Large intestine (tissue), 3 donors: ENCODE data around the gene L3MBTL2. TPM values are rescaled to one million over a fixed set of nuclear protein-coding genes. Genes with fewer than 3 reads are reported as not detected.

Experiments
- DNase-seq, 2 donors: peaks; one replicate each; pipeline versions ENCODE4 v3.0.0 to v3.0.0-alpha.2; 2013
- H3K27ac ChIP-seq: one replicate; pipeline ENCODE4 v1.5.1; 2013; ENCODE audit warnings: low read length
- H3K27me3 ChIP-seq: 2 replicates; pipeline ENCODE4 v1.6.1; 2013; ENCODE audit warnings: low read length; ENCODE audit not compliant: control insufficient read depth, insufficient read depth
- H3K36me3 ChIP-seq: 2 replicates; pipeline ENCODE4 v1.6.1; 2013; ENCODE audit warnings: low read length; ENCODE audit not compliant: control insufficient read depth, insufficient read depth
- H3K4me1 ChIP-seq: one replicate; pipeline ENCODE4 v1.6.1; 2013; ENCODE audit warnings: low read length; ENCODE audit not compliant: control insufficient read depth, insufficient read depth
- H3K4me3 ChIP-seq: one replicate; pipeline ENCODE4 v1.5.1; 2013; ENCODE audit warnings: low read length
- H3K9me3 ChIP-seq: one replicate; pipeline ENCODE4 v1.6.1; 2013; ENCODE audit warnings: mild to moderate bottlenecking, low read depth, low read length, moderate library complexity; ENCODE audit not compliant: control insufficient read depth
- WGBS: methylation state at CpG from one replicate; pipeline ENCODE4 v1.1.5; 2013; ENCODE audit warnings: low lambda C conversion rate; ENCODE audit not compliant: insufficient coverage; 5-methylcytosine and 5-hydroxymethylcytosine counted together
- polyA plus RNA-seq: library from polyadenylated mRNA; unstranded; fragments of 120-200 nt; gene quantifications from one replicate; pipeline ENCODE4 v1.2.1, GENCODE V29; 2013

Gene L3MBTL2
- polyA plus RNA-seq, 1 donor = 17.9 TPM

DNA sequence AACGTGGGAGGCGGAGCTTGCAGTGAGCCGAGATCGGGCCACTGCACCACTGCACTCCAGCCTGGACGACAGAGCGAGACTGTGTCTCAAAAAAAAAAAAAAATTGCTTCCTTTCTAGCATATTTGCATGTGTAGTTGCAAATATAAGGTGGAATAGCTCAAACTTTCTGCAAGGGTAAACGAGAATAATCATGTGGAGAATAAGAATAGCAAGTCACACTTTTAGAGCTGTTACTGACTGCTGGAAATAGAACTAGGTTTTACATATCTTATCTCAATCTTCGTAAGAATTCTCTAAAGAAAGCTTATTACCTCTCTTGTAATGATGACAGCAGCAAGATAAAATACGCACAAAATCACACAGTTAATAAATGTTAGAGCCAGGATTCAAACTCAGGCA lies 1.6 kb downstream of the L3MBTL2 start:
- peaks cover 12% of the 10 kb centered on the region for H3K36me3 ChIP-seq
- H3K27ac ChIP-seq = no peak overlapping the region
- WGBS = 100% methylated on average over 2 of the region's 9 CpGs
- no peaks in the 10 kb centered on the region for H3K27me3 ChIP-seq
- no peaks in the 10 kb centered on the region for H3K9me3 ChIP-seq
- no peaks in the 10 kb centered on the region for H3K4me1 ChIP-seq
- DNase-seq = no peak
- H3K4me3 ChIP-seq = no peak overlapping the region

GRCh38 chr22:41215409-41215808 lies 10.3 kb downstream of the L3MBTL2 start:
- H3K27ac ChIP-seq = no peak overlapping the region
- no peaks in the 10 kb centered on the region for H3K27me3 ChIP-seq
- no peak for DNase-seq
- H3K9me3 ChIP-seq = no peaks in the 10 kb centered on the region
- no peak overlapping the region for H3K4me3 ChIP-seq
- no peaks in the 10 kb centered on the region for H3K4me1 ChIP-seq
- no CpG with 5 or more reads among the region's 10 CpGs for WGBS
- H3K36me3 ChIP-seq = peaks cover 39% of the 10 kb centered on the region

DNA sequence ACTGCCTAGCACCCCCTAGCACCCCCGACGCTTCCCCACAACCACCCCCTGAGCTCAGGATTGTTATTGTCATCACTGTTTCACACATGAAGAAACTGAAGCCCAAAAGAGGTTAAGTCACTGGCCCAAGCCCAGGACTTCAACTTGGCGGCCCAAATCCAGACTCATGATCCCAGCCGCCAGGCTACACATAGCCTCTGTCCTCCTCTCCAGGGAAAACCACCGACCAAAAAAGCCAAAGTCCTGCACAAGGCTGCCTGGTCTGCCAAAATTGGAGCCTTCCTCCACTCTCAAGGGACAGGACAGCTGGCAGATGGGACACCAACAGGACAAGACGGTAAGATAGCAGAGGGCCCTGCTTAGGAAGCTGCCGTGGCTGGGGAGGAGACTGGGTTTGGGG lies 10.8 kb downstream of the L3MBTL2 start:
- Histone ChIP-seq H3K9me3 (no peaks in the 10 kb centered on the region), H3K27me3 (no peaks in the 10 kb centered on the region), H3K36me3 (peaks cover 40% of the 10 kb centered on the region), H3K27ac (no peak overlapping the region), H3K4me1 (no peaks in the 10 kb centered on the region), H3K4me3 (no peak overlapping the region)
- no peak for DNase-seq
- no CpG with 5 or more reads among the region's 7 CpGs for WGBS

- no CpG with 5 or more reads among the region's 13 CpGs for WGBS
- no peaks in the 10 kb centered on the region for H3K27me3 ChIP-seq
- H3K36me3 ChIP-seq = peaks cover 45% of the 10 kb centered on the region
- no peak for DNase-seq
- no peaks in the 10 kb centered on the region for H3K4me1 ChIP-seq
- no peak overlapping the region for H3K4me3 ChIP-seq
- peak overlapping the region; percentile 65 for H3K27ac ChIP-seq
- H3K9me3 ChIP-seq = no peaks in the 10 kb centered on the region
Measured at GRCh38 chr22:41216984-41217383, 11.9 kb downstream of the L3MBTL2 start.

DNA sequence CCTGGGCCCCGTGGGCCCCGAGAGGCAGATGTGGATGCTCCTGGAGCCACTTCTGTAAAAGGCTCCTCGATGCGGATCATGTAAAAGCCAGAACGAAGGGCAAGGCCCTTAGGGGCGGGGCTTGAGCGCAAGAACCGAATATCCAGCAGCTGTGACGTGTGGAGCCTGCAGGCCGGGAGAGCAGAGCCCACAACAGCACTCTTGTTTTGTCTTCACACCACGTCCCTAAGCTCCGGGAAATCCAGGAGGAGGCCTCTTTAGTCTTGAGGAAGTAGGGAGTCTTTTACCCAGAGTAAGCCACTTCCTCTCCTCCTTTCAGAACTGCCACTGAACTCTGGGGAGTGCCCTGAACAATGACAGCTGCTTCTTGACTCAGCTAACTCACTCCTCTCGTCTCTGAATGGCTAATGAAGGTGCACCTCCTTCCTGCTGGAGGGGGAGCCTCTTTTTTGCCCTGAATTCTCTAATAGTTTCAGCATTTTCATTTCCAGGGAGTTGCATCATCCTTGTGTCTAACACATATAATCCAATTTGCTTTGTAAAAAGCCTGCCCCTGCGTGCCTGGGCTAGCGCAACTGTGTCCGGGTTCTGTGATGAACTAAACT lies 12.5 kb downstream of the L3MBTL2 start:
- peak; percentile 44 to 45 for DNase-seq
- Histone ChIP-seq H3K27me3 (no peaks in the 10 kb centered on the region), H3K4me3 (no peak overlapping the region), H3K27ac (peak overlapping the region; percentile 65), H3K4me1 (no peaks in the 10 kb centered on the region), H3K9me3 (no peaks in the 10 kb centered on the region), H3K36me3 (peaks cover 52% of the 10 kb centered on the region)
- 30% methylated on average over 2 of the region's 16 CpGs for WGBS

GRCh38 chr22:41222846-41223507 lies 17.9 kb downstream of the L3MBTL2 start:
- no peaks in the 10 kb centered on the region for H3K27me3 ChIP-seq
- no peaks in the 10 kb centered on the region for H3K9me3 ChIP-seq
- no peaks in the 10 kb centered on the region for H3K4me1 ChIP-seq
- no peak overlapping the region for H3K27ac ChIP-seq
- WGBS = no CpG with 5 or more reads among the region's 9 CpGs
- no peak for DNase-seq
- peaks cover 81% of the 10 kb centered on the region for H3K36me3 ChIP-seq
- H3K4me3 ChIP-seq = no peak overlapping the region

DNA sequence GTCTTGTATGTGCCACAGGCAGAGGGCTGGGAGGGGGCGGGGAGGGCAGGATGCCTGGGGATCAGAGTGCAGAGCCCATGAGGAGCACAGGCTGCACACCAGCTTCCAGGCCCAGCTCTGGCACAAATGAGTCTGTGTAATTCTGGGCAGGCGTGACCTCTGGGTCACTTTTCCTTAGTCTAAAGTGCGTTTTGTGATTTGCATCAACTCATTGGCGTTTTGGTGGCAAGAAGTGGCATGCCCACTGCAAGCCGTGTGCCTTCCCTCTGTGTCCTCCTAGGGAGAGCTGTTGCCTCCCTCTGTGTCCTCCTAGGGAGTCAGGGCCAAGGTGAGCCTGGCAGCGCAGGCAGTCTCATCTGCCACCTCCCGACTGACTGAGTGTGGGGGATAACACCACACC lies 18.4 kb downstream of the L3MBTL2 start:
- WGBS = no CpG with 5 or more reads among the region's 7 CpGs
- no peak for DNase-seq
- Histone ChIP-seq H3K4me1 (no peaks in the 10 kb centered on the region), H3K36me3 (peaks cover 85% of the 10 kb centered on the region), H3K4me3 (no peak overlapping the region), H3K27ac (no peak overlapping the region), H3K27me3 (no peaks in the 10 kb centered on the region), H3K9me3 (no peaks in the 10 kb centered on the region)

- WGBS = no CpG with 5 or more reads among the region's 26 CpGs
- H3K4me3 ChIP-seq = no peak overlapping the region
- no peak overlapping the region for H3K27ac ChIP-seq
- H3K27me3 ChIP-seq = no peaks in the 10 kb centered on the region
- H3K9me3 ChIP-seq = no peaks in the 10 kb centered on the region
- H3K4me1 ChIP-seq = no peaks in the 10 kb centered on the region
- no peak for DNase-seq
- peaks cover 88% of the 10 kb centered on the region for H3K36me3 ChIP-seq
Measured at GRCh38 chr22:41226723-41227655, 21.9 kb downstream of the L3MBTL2 start.

GRCh38 chr22:41229215-41229614 lies 24.1 kb downstream of the L3MBTL2 start:
- 80% methylated on average over 1 of the region's 6 CpGs for WGBS
- no peak for DNase-seq
- no peaks in the 10 kb centered on the region for H3K27me3 ChIP-seq
- no peaks in the 10 kb centered on the region for H3K4me1 ChIP-seq
- no peak overlapping the region for H3K27ac ChIP-seq
- no peak overlapping the region for H3K4me3 ChIP-seq
- H3K36me3 ChIP-seq = peaks cover 66% of the 10 kb centered on the region
- H3K9me3 ChIP-seq = no peaks in the 10 kb centered on the region

GRCh38 chr22:41229730-41230400 lies 24.8 kb downstream of the L3MBTL2 start:
- Histone ChIP-seq H3K27ac (no peak overlapping the region), H3K9me3 (no peaks in the 10 kb centered on the region), H3K27me3 (no peaks in the 10 kb centered on the region), H3K4me3 (no peak overlapping the region), H3K4me1 (no peaks in the 10 kb centered on the region), H3K36me3 (peaks cover 59% of the 10 kb centered on the region)
- WGBS = no CpG with 5 or more reads among the region's 17 CpGs
- DNase-seq = no peak
